Measurements from ENCODE around the gene FGB. TPM values are rescaled to one million over a fixed set of nuclear protein-coding genes. Genes with fewer than 3 reads are reported as not detected.

FGB gene
- not detected for total RNA-seq

GRCh38 chr4:154562697-154563254, at the start of gene FGB:
Gene FGB, plus strand, starts transcription at chr4:154563011. Its CDS starts 8 bp downstream, at chr4:154563019.
- Histone ChIP-seq H3K4me1 (no peaks in the 10 kb centered on the region), H3K27me3 (no peaks in the 10 kb centered on the region), H3K9me3 (no peaks in the 10 kb centered on the region), H3K27ac (replicated peaks in 1 of 4) (no peak within 1 kb of the TSS), H3K36me3 (no peaks in the 10 kb centered on the region), H3K4me3 (no peak within 1 kb of the TSS)
- DNase-seq (ENCODE audit: extremely low spot score): no peak
- TF ChIP-seq CTCF (IDR thresholded peaks at IDR 0.05): no peak
- no peak for TF ChIP-seq POLR2A (IDR thresholded peaks at IDR 0.05; ENCODE audit: low read depth)
- TF ChIP-seq POLR2AphosphoS5 (IDR thresholded peaks at IDR 0.05): no peak
- no peak for TF ChIP-seq EP300 (IDR thresholded peaks at IDR 0.05)
- intact Hi-C loops (cut with DNase I): no loop called here
- WGBS: 75% methylated on average over 2 of the region's 2 CpGs

- Histone ChIP-seq H3K9me3 (no peaks in the 10 kb centered on the region), H3K27ac (replicated peaks in 1 of 4) (no peak overlapping the region), H3K4me3 (no peak overlapping the region), H3K4me1 (no peaks in the 10 kb centered on the region), H3K27me3 (peaks cover 0 to 1% (median 0%) of the 10 kb centered on the region in 4 donors), H3K36me3 (no peaks in the 10 kb centered on the region)
- TF ChIP-seq CTCF (IDR thresholded peaks at IDR 0.05): no peak
- no peak for TF ChIP-seq POLR2AphosphoS5 (IDR thresholded peaks at IDR 0.05)
- no peak for TF ChIP-seq POLR2A (IDR thresholded peaks at IDR 0.05; ENCODE audit: low read depth)
- no peak for TF ChIP-seq EP300 (IDR thresholded peaks at IDR 0.05)
- 17% methylated on average over 1 of the region's 1 CpG for WGBS
- DNase-seq (ENCODE audit: extremely low spot score): no peak
- intact Hi-C loops (cut with DNase I): no loop called here
Measured at GRCh38 chr4:154516318-154517029, 46.3 kb upstream of the FGB start.

GRCh38 chr4:154517591-154517990, 45.2 kb upstream of the FGB start:
- TF ChIP-seq CTCF (IDR thresholded peaks at IDR 0.05) (no peak), POLR2A (IDR thresholded peaks at IDR 0.05; ENCODE audit: low read depth) (no peak), POLR2AphosphoS5 (IDR thresholded peaks at IDR 0.05) (no peak), EP300 (IDR thresholded peaks at IDR 0.05) (no peak)
- Histone ChIP-seq H3K27me3 (no peaks in the 10 kb centered on the region), H3K4me3 (no peak overlapping the region), H3K36me3 (no peaks in the 10 kb centered on the region), H3K4me1 (no peaks in the 10 kb centered on the region), H3K27ac (replicated peaks in 1 of 4) (no peak overlapping the region), H3K9me3 (no peaks in the 10 kb centered on the region)
- 64% methylated on average over 4 of the region's 4 CpGs for WGBS
- intact Hi-C loops (cut with DNase I): no loop called here
- peak; percentile 50 for DNase-seq (ENCODE audit: extremely low spot score)

- no peak for TF ChIP-seq POLR2A (IDR thresholded peaks at IDR 0.05; ENCODE audit: low read depth)
- Histone ChIP-seq H3K9me3 (no peaks in the 10 kb centered on the region), H3K36me3 (no peaks in the 10 kb centered on the region), H3K4me3 (no peak overlapping the region), H3K27ac (replicated peaks in 1 of 4) (no peak overlapping the region), H3K4me1 (no peaks in the 10 kb centered on the region), H3K27me3 (peaks cover 0 to 3% (median 0%) of the 10 kb centered on the region in 4 donors)
- intact Hi-C loops (cut with DNase I): no loop called here
- DNase-seq (ENCODE audit: extremely low spot score): no peak
- 90% methylated on average over 4 of the region's 4 CpGs for WGBS
Measured at GRCh38 chr4:154519214-154519613, 43.6 kb upstream of the FGB start.

- intact Hi-C loops (cut with DNase I): no loop called here
- Histone ChIP-seq H3K27ac (replicated peaks in 1 of 4) (no peak overlapping the region), H3K9me3 (no peaks in the 10 kb centered on the region), H3K4me1 (no peaks in the 10 kb centered on the region), H3K4me3 (no peak overlapping the region), H3K36me3 (no peaks in the 10 kb centered on the region), H3K27me3 (peaks cover 0 to 5% (median 0%) of the 10 kb centered on the region in 4 donors)
- TF ChIP-seq EP300 (IDR thresholded peaks at IDR 0.05): no peak
- no peak for TF ChIP-seq POLR2AphosphoS5 (IDR thresholded peaks at IDR 0.05)
- no peak for TF ChIP-seq CTCF (IDR thresholded peaks at IDR 0.05)
- TF ChIP-seq POLR2A (IDR thresholded peaks at IDR 0.05; ENCODE audit: low read depth): no peak
- no peak for DNase-seq (ENCODE audit: extremely low spot score)
Measured at GRCh38 chr4:154521607-154522006, 41.2 kb upstream of the FGB start.

All from esophagus muscularis mucosa (tissue), 4 donors.